RWPE2 (cell line): ENCODE data around the gene SERINC2.
A peak's percentile ranks its signal among the peaks of the same experiment; 100 is the strongest.

ENCODE experiments used
- ATAC-seq: fragments of 200-7000 bp; cut with Tn5 transposase; 3 replicates; pipeline ENCODE4 v1.9.1; 2021; ENCODE audit warnings: low read depth
- DNase-seq: peaks from one replicate; pipeline ENCODE4 v3.0.0-alpha.2; 2020; ENCODE audit warnings: low spot score
- H3K27ac ChIP-seq: fragments of 450-650 bp; 2 replicates; pipeline ENCODE4 v1.5.1; 2017; ENCODE audit warnings: mild to moderate bottlenecking; ENCODE audit not compliant: poor library complexity, severe bottlenecking
- H3K27me3 ChIP-seq: fragments of 250-450 bp; sonication (Bioruptor Pico); 2 replicates; pipeline ENCODE4 v1.5.1; 2021; ENCODE audit warnings: mild to moderate bottlenecking, moderate library complexity; ENCODE audit not compliant: insufficient read depth, poor library complexity, severe bottlenecking
- H3K36me3 ChIP-seq: fragments of 250-450 bp; sonication (Bioruptor Pico); 2 replicates; pipeline ENCODE4 v1.5.1; 2020; ENCODE audit warnings: low read depth, mild to moderate bottlenecking, moderate library complexity
- H3K4me1 ChIP-seq: fragments of 250-450 bp; sonication (Bioruptor Pico); 2 replicates; pipeline ENCODE4 v1.5.1; 2021; ENCODE audit warnings: mild to moderate bottlenecking, moderate library complexity; ENCODE audit not compliant: insufficient read depth, poor library complexity, severe bottlenecking
- H3K4me3 ChIP-seq: fragments of 250-450 bp; sonication (Bioruptor Pico); 2 replicates; pipeline ENCODE4 v1.5.1; 2021; ENCODE audit warnings: mild to moderate bottlenecking, moderate library complexity; ENCODE audit not compliant: severe bottlenecking
- H3K9me3 ChIP-seq: fragments of 250-450 bp; sonication (Bioruptor Pico); 2 replicates; pipeline ENCODE4 v1.5.1; 2021; ENCODE audit warnings: mild to moderate bottlenecking, moderate library complexity; ENCODE audit not compliant: severe bottlenecking
- CTCF ChIP-seq: fragments of 450-650 bp; IDR thresholded peaks from one replicate; pipeline ENCODE4 v1.5.1; 2017; ENCODE audit warnings: mild to moderate bottlenecking, moderate library complexity; ENCODE audit not compliant: poor library complexity, severe bottlenecking

The SERINC2 gene

GRCh38 chr1:31397360-31398095 is 15.5 kb upstream of the SERINC2 start:
- ATAC-seq: peak; percentile 41
- peak overlapping the region; percentile 96 for H3K27ac ChIP-seq

GRCh38 chr1:31398246-31398645 is 14.8 kb upstream of the SERINC2 start:
- Histone ChIP-seq H3K27ac (peak overlapping the region; percentile 96), H3K36me3 (no peaks in the 10 kb centered on the region), H3K27me3 (no peaks in the 10 kb centered on the region), H3K4me1 (peaks cover 47% of the 10 kb centered on the region), H3K4me3 (no peak overlapping the region), H3K9me3 (no peaks in the 10 kb centered on the region)
- no peak for ATAC-seq
- no peak for DNase-seq
- TF ChIP-seq CTCF: no peak

More at GRCh38 chr1:31397360-31398095, 15.5 kb upstream of the SERINC2 start:
- no peak for TF ChIP-seq CTCF
- Histone ChIP-seq H3K27me3 (no peaks in the 10 kb centered on the region), H3K4me1 (peaks cover 47% of the 10 kb centered on the region), H3K36me3 (no peaks in the 10 kb centered on the region), H3K9me3 (no peaks in the 10 kb centered on the region), H3K4me3 (no peak overlapping the region)
- DNase-seq: no peak

GRCh38 chr1:31399976-31400375 is 13.0 kb upstream of the SERINC2 start:
- no peak for TF ChIP-seq CTCF
- no peak for DNase-seq
- ATAC-seq: no peak
- Histone ChIP-seq H3K36me3 (no peaks in the 10 kb centered on the region), H3K27me3 (no peaks in the 10 kb centered on the region), H3K27ac (peak overlapping the region; percentile 96), H3K9me3 (no peaks in the 10 kb centered on the region), H3K4me3 (no peak overlapping the region), H3K4me1 (peaks cover 43% of the 10 kb centered on the region)

- Histone ChIP-seq H3K4me3 (no peak overlapping the region), H3K4me1 (peaks cover 43% of the 10 kb centered on the region), H3K36me3 (no peaks in the 10 kb centered on the region), H3K9me3 (no peaks in the 10 kb centered on the region), H3K27me3 (no peaks in the 10 kb centered on the region), H3K27ac (peak overlapping the region; percentile 96)
- DNase-seq: no peak
- peak; percentile 24 for ATAC-seq
- no peak for TF ChIP-seq CTCF
These were observed 12.6 kb upstream of the SERINC2 start for GRCh38 chr1:31400393-31400792.

- Histone ChIP-seq H3K27ac (peak overlapping the region; percentile 96), H3K9me3 (no peaks in the 10 kb centered on the region), H3K27me3 (no peaks in the 10 kb centered on the region), H3K4me1 (peaks cover 41% of the 10 kb centered on the region), H3K4me3 (no peak overlapping the region), H3K36me3 (no peaks in the 10 kb centered on the region)
- no peak for ATAC-seq
- DNase-seq: no peak
- TF ChIP-seq CTCF: no peak
These were observed 11.8 kb upstream of the SERINC2 start for GRCh38 chr1:31401241-31401640.
